Mammary epithelial cell (primary cell): ENCODE data around the gene TAF1A.

Experiments used
- EZH2 ChIP-seq: IDR thresholded peaks from 2 replicates; pipeline ENCODE4 v1.6.1; 2012; ENCODE audit warnings: low read length, inconsistent platforms, borderline replicate concordance
- TF ChIP-seq, protein P1 (sequence below), 2 donors: IDR thresholded peaks in 1 of 2; conservative IDR thresholded peaks in 1 of 2; 2 replicates each; pipeline ENCODE4 v1.5.1; 2011 to 2012; ENCODE audit warnings: inconsistent platforms in 2 of 2, low read length in 2 of 2, mild to moderate bottlenecking in 2 of 2, control low read depth in 1 of 2, low read depth in 1 of 2; ENCODE audit not compliant: insufficient read depth in 1 of 2; ENCODE audit errors: extremely low read depth in 1 of 2

DNA sequence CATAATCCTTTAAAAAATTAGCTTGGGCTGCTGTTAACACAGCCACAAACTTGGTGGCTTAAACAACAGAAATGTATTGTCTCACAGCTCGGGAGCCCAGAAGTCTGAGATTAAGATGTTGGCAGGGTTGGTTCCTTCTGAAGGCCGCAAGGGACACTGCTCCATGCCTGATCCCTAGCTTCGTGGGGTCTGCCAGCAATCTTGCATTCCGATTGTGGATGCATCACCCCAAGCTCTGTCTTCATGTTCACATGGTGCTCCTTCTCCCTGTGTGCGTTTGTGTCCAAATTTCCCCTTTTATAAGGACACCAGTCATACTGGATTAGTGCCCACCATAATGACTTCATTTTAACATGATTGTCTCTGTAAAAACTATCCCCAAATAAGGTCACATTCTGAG, 36.9 kb downstream of the TAF1A start:
- TF ChIP-seq, protein P1, sequence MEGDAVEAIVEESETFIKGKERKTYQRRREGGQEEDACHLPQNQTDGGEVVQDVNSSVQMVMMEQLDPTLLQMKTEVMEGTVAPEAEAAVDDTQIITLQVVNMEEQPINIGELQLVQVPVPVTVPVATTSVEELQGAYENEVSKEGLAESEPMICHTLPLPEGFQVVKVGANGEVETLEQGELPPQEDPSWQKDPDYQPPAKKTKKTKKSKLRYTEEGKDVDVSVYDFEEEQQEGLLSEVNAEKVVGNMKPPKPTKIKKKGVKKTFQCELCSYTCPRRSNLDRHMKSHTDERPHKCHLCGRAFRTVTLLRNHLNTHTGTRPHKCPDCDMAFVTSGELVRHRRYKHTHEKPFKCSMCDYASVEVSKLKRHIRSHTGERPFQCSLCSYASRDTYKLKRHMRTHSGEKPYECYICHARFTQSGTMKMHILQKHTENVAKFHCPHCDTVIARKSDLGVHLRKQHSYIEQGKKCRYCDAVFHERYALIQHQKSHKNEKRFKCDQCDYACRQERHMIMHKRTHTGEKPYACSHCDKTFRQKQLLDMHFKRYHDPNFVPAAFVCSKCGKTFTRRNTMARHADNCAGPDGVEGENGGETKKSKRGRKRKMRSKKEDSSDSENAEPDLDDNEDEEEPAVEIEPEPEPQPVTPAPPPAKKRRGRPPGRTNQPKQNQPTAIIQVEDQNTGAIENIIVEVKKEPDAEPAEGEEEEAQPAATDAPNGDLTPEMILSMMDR (conservative IDR thresholded peaks at IDR 0.05 in 1 of 2, IDR thresholded peaks at IDR 0.05 in 1 of 2; ENCODE audit: extremely low read depth in 1 of 2, insufficient read depth in 1 of 2, low read depth in 1 of 2, low read length in 2 of 2) = no peak
- TF ChIP-seq EZH2 = no peak
